ENCODE results near the gene GALNT17.

- TF ChIP-seq CTCF (IDR thresholded peaks at IDR 0.05; ENCODE audit: borderline replicate concordance, extremely low read depth, low read length, poor library complexity, severe bottlenecking) = no peak
- TF ChIP-seq EZH2 (IDR thresholded peaks at IDR 0.05; ENCODE audit: borderline replicate concordance, low read depth, low read length, severe bottlenecking) = no peak
Observed at GRCh38 chr7:71668572-71668971, 536.6 kb downstream of the GALNT17 start.

Measured in DND-41 (cell line).